IMR-90 (cell line): ENCODE results near the gene BECN2. TPM values are rescaled to one million over a fixed set of nuclear protein-coding genes. Genes with fewer than 3 reads are reported as not detected.

Source experiments
- ATAC-seq: fragments of 200-7000 bp; cut with Tn5 transposase; 2 replicates; pipeline ENCODE4 v1.9.1; 2020; ENCODE audit warnings: low read depth, mild to moderate bottlenecking, moderate library complexity
- BruUV-seq: library from RNA; stranded (reverse); fragments of 400-500 nt; replicated peaks from 2 replicates; lab custom pipeline; 2021; lab: Mats Ljungman, UMichigan
- CTCF ChIA-PET: fragments of 300-600 bp; formaldehyde crosslinking; extraction: SDS; loops from one replicate; lab custom pipeline; 2021; ENCODE audit warnings: antibody characterized with exemption; lab: Yijun Ruan, JAX
- POLR2A ChIA-PET: fragments of 300-600 bp; sonication (Branson Sonifier 250); formaldehyde crosslinking; loops from one replicate; lab custom pipeline; 2022; ENCODE audit warnings: antibody characterized with exemption; ENCODE audit not compliant: unreplicated experiment; lab: Charles Lee
- DNase-seq: peaks from one replicate; pipeline ENCODE4 v3.0.0; 2013
- H2AFZ ChIP-seq: replicated peaks from 2 replicates; pipeline ENCODE3; 2013; ENCODE audit warnings: low read length, mild to moderate bottlenecking; ENCODE audit not compliant: poor library complexity
- H2AK5ac ChIP-seq: 2 replicates; pipeline ENCODE4 v1.6.1; 2013; ENCODE audit warnings: low read depth, low read length, inconsistent platforms
- H2AK9ac ChIP-seq: replicated peaks from 2 replicates; pipeline ENCODE3; 2013; ENCODE audit warnings: mild to moderate bottlenecking, low read depth, low read length, moderate library complexity; ENCODE audit not compliant: poor library complexity
- H2BK120ac ChIP-seq: 2 replicates; pipeline ENCODE4 v1.6.1; 2013; ENCODE audit warnings: low read depth, low read length, inconsistent platforms
- H2BK15ac ChIP-seq: 3 replicates; pipeline ENCODE4 v1.6.1; 2013; ENCODE audit warnings: low read depth, low read length, inconsistent platforms
- H2BK20ac ChIP-seq: 2 replicates; pipeline ENCODE4 v1.6.1; 2013; ENCODE audit warnings: low read depth, mild to moderate bottlenecking, inconsistent platforms, low read length, moderate library complexity
- H2BK5ac ChIP-seq: 2 replicates; pipeline ENCODE4 v1.6.1; 2013; ENCODE audit warnings: mild to moderate bottlenecking, low read depth, low read length, inconsistent platforms; ENCODE audit not compliant: poor library complexity, severe bottlenecking
- H3K14ac ChIP-seq: replicated peaks from 2 replicates; pipeline ENCODE4 v1.6.1; 2013; ENCODE audit warnings: low read depth, low read length, inconsistent platforms
- H3K18ac ChIP-seq: 2 replicates; pipeline ENCODE4 v1.6.1; 2013; ENCODE audit warnings: low read depth, low read length, control low read depth
- H3K23ac ChIP-seq: 2 replicates; pipeline ENCODE4 v1.6.1; 2013; ENCODE audit warnings: low read depth, low read length, inconsistent platforms
- H3K27ac ChIP-seq: 2 replicates; pipeline ENCODE4 v1.5.1; 2013; ENCODE audit warnings: mild to moderate bottlenecking, control low read depth, low read length; ENCODE audit not compliant: insufficient read depth
- H3K27me3 ChIP-seq: 2 replicates; pipeline ENCODE4 v1.6.1; 2013; ENCODE audit warnings: low read length; ENCODE audit not compliant: control insufficient read depth, insufficient read depth
- H3K36me3 ChIP-seq: 2 replicates; pipeline ENCODE4 v1.6.1; 2013; ENCODE audit warnings: low read length, mixed read lengths; ENCODE audit not compliant: control insufficient read depth, insufficient read depth
- H3K4ac ChIP-seq: 2 replicates; pipeline ENCODE4 v1.6.1; 2013; ENCODE audit warnings: low read depth, low read length, inconsistent platforms
- H3K4me1 ChIP-seq: 2 replicates; pipeline ENCODE4 v1.6.1; 2013; ENCODE audit warnings: low read length, mixed read lengths; ENCODE audit not compliant: control insufficient read depth, insufficient read depth
- H3K4me2 ChIP-seq: 2 replicates; pipeline ENCODE4 v1.6.1; 2013; ENCODE audit warnings: low read depth, mild to moderate bottlenecking, control low read depth, low read length, moderate library complexity
- H3K4me3 ChIP-seq: 2 replicates; pipeline ENCODE4 v1.5.1; 2013; ENCODE audit warnings: low read depth, mild to moderate bottlenecking, control low read depth, low read length, moderate library complexity; ENCODE audit not compliant: insufficient read depth
- H3K56ac ChIP-seq: 2 replicates; pipeline ENCODE4 v1.6.1; 2013; ENCODE audit warnings: low read length, inconsistent platforms; ENCODE audit not compliant: insufficient read depth; ENCODE audit errors: extremely low read depth
- H3K79me1 ChIP-seq, 2 experiments: 2 replicates each; pipeline ENCODE4 v1.6.1; 2013; ENCODE audit warnings: low read length in 2 of 2, inconsistent platforms in 1 of 2, low read depth in 1 of 2
- H3K9ac ChIP-seq: 2 replicates; pipeline ENCODE4 v1.6.1; 2013; ENCODE audit warnings: low read depth, low read length, control low read depth
- H3K9me1 ChIP-seq: 2 replicates; pipeline ENCODE4 v1.6.1; 2013; ENCODE audit warnings: low read length, inconsistent platforms; ENCODE audit not compliant: insufficient read depth
- H3K9me3 ChIP-seq: 2 replicates; pipeline ENCODE4 v1.6.1; 2013; ENCODE audit warnings: low read length; ENCODE audit not compliant: control insufficient read depth, insufficient read depth
- H4K20me1 ChIP-seq: 2 replicates; pipeline ENCODE4 v1.6.1; 2013; ENCODE audit warnings: low read length, inconsistent platforms; ENCODE audit not compliant: insufficient read depth
- H4K5ac ChIP-seq: 2 replicates; pipeline ENCODE4 v1.6.1; 2013; ENCODE audit warnings: mild to moderate bottlenecking, low read depth, low read length, control low read depth
- H4K8ac ChIP-seq, 2 experiments: 2 replicates each; pipeline ENCODE4 v1.6.1; 2013; ENCODE audit warnings: low read depth in 2 of 2, low read length in 2 of 2, control low read depth in 1 of 2, inconsistent platforms in 1 of 2
- H4K91ac ChIP-seq: 2 replicates; pipeline ENCODE4 v1.6.1; 2013; ENCODE audit warnings: low read depth, low read length, inconsistent platforms; ENCODE audit not compliant: insufficient read depth
- MAFK ChIP-seq: IDR thresholded peaks from 2 replicates; pipeline ENCODE4 v1.6.1; 2012; ENCODE audit warnings: low read depth, low read length, improper control_type of control experiment
- MXI1 ChIP-seq: IDR thresholded peaks from 2 replicates; pipeline ENCODE4 v1.6.1; 2012; ENCODE audit warnings: low read depth, mild to moderate bottlenecking, low read length, moderate library complexity, borderline replicate concordance
- dilution Hi-C: fragments of 300-500 bp; cut with HindIII; formaldehyde crosslinking; loops from one replicate; pipeline ENCODE4 v1.14.3; 2018; ENCODE audit warnings: low sequenced_read_pairs; ENCODE audit not compliant: unreplicated experiment
- in situ Hi-C: fragments of 300-500 bp; cut with MboI; formaldehyde crosslinking; loops from 3 replicates; pipeline ENCODE4 v1.14.3; 2019; ENCODE audit warnings: low sequenced_read_pairs, inconsistent platforms, mixed read lengths
- intact Hi-C: fragments of 100-400 bp; cut with micrococcal nuclease; formaldehyde crosslinking; loops from 2 replicates; pipeline ENCODE4 v1.10.0; 2022
- polyA plus RNA-seq, 3 experiments: library from polyadenylated mRNA; depleted of rRNA; stranded (reverse); fragments of >200 nt; gene quantifications; 2 replicates each; pipeline ENCODE4 v1.2.3, GENCODE V29; 2012; ENCODE audit warnings: low replicate concordance in 1 of 3
- total RNA-seq: library from RNA; depleted of rRNA; stranded (reverse); fragments of >200 nt; gene quantifications from 2 replicates; pipeline ENCODE4 v1.2.3, GENCODE V29; 2012

The BECN2 gene
- total and polyA plus RNA-seq, 2 of the 4 experiments (the other 2 are of a cell fraction): not detected

- dilution Hi-C loops: no loop called here
- TF ChIP-seq MAFK: peak; percentile 16; the same call in 1 of the 2 replicates
- TF ChIP-seq MXI1: no peak
These were observed 6.2 kb downstream of the BECN2 start for GRCh38 chr1:241963722-241964121.

More at GRCh38 chr1:241963722-241964121, 6.2 kb downstream of the BECN2 start:
- no peak for DNase-seq
- Histone ChIP-seq H3K4ac (no peak overlapping the region), H2BK15ac (no peak overlapping the region), H3K9ac (no peak overlapping the region), H3K14ac (no peak overlapping the region), H3K18ac (no peak overlapping the region), H2BK20ac (no peak overlapping the region), H3K4me3 (no peak overlapping the region), H3K9me1 (no peaks in the 10 kb centered on the region), H3K4me2 (no peak overlapping the region), H4K5ac (no peak overlapping the region), H3K4me1 (no peaks in the 10 kb centered on the region), H2AFZ (no peak overlapping the region), H3K79me1 (no peaks in the 10 kb centered on the region), H2AK5ac (no peak overlapping the region), H4K91ac (no peak overlapping the region), H3K9me3 (no peaks in the 10 kb centered on the region), H3K56ac (no peak overlapping the region), H3K36me3 (no peaks in the 10 kb centered on the region), H3K23ac (no peak overlapping the region), H3K27me3 (no peaks in the 10 kb centered on the region), H2BK120ac (no peak overlapping the region), H3K27ac (no peak overlapping the region), H2AK9ac (no peak overlapping the region), H2BK5ac (no peak overlapping the region), H4K20me1 (no peaks in the 10 kb centered on the region), H4K8ac (no peak overlapping the region)
- CTCF ChIA-PET: no interaction called here
- intact Hi-C loops: no loop called here
- in situ Hi-C loops: no loop called here
- BruUV-seq: no TSS peak
- ATAC-seq: no peak
- POLR2A ChIA-PET: no interaction called here
